GM12878 (cell line): ENCODE measurements around the gene P3H2. TPM values are rescaled to one million over a fixed set of nuclear protein-coding genes. Genes with fewer than 3 reads are reported as not detected.

Experiments
- ATAC-seq: fragments of 200-7000 bp; cut with Tn5 transposase; 3 replicates; pipeline ENCODE4 v1.9.1; 2020; ENCODE audit warnings: mild to moderate bottlenecking, moderate library complexity
- BruUV-seq: library from RNA; stranded (reverse); fragments of 400-500 nt; replicated peaks from 2 replicates; lab custom pipeline; 2021; lab: Mats Ljungman, UMichigan
- CTCF ChIA-PET: fragments of 300-600 bp; sonication (Branson Sonifier 250); formaldehyde crosslinking; extraction: SDS; loops from one replicate; lab custom pipeline; 2021; ENCODE audit warnings: inconsistent platforms; lab: Yijun Ruan, JAX
- POLR2A ChIA-PET: fragments of 350-600 bp; formaldehyde crosslinking; extraction: SDS; loops from one replicate; lab custom pipeline; 2021; ENCODE audit warnings: inconsistent platforms; lab: Charles Lee
- RAD21 ChIA-PET: fragments of 300-600 bp; sonication (Branson Sonifier 250); formaldehyde crosslinking; loops from one replicate; lab custom pipeline; 2023; ENCODE audit warnings: antibody characterized with exemption; ENCODE audit not compliant: unreplicated experiment; lab: Charles Lee
- SMC1A ChIA-PET: fragments of 300-600 bp; sonication (Branson Sonifier 250); formaldehyde crosslinking; loops from one replicate; lab custom pipeline; 2023; ENCODE audit not compliant: unreplicated experiment, uncharacterized antibody; lab: Charles Lee
- DNase-seq: peaks from one replicate; pipeline ENCODE4 v3.0.0-alpha.2; 2011; ENCODE audit warnings: low read depth, low spot score
- FAIRE-seq: peaks from 3 replicates; lab custom pipeline; 2011; peaks lifted over from hg19 to GRCh38; lab: Jason Lieb, UNC
- H2AFZ ChIP-seq: 2 replicates; pipeline ENCODE4 v1.6.0; 2011; ENCODE audit warnings: low read depth, low read length, control low read depth; ENCODE audit not compliant: control insufficient read depth
- H3K27ac ChIP-seq: 2 replicates; pipeline ENCODE4 v1.5.1; 2011; ENCODE audit warnings: control low read depth; ENCODE audit not compliant: control insufficient read depth, insufficient read depth
- H3K27me3 ChIP-seq, 2 experiments: replicated peaks in 1 of 2; 2 replicates each; pipeline versions ENCODE4 v1.6.0 to v1.6.1; 2011; ENCODE audit warnings: low read length in 1 of 2; ENCODE audit not compliant: control insufficient read depth in 2 of 2, insufficient read depth in 2 of 2
- H3K36me3 ChIP-seq, 2 experiments: 2 replicates each; pipeline ENCODE4 v1.5.1; 2011; ENCODE audit warnings: low read length in 1 of 2; ENCODE audit not compliant: control insufficient read depth in 2 of 2, insufficient read depth in 2 of 2
- H3K4me1 ChIP-seq: 2 replicates; pipeline ENCODE4 v1.6.1; 2011; ENCODE audit warnings: mild to moderate bottlenecking, low read length, moderate library complexity, mixed read lengths; ENCODE audit not compliant: control insufficient read depth, insufficient read depth
- H3K4me2 ChIP-seq: 2 replicates; pipeline ENCODE4 v1.6.0; 2011; ENCODE audit warnings: control low read depth; ENCODE audit not compliant: control insufficient read depth, insufficient read depth
- H3K4me3 ChIP-seq: fragments of 200-600 bp; sonication (generic); 2 replicates; pipeline ENCODE4 v1.5.1; 2016
- H3K79me2 ChIP-seq: 2 replicates; pipeline ENCODE4 v1.6.0; 2011; ENCODE audit warnings: low read length; ENCODE audit not compliant: control insufficient read depth, insufficient read depth
- H3K9ac ChIP-seq: 2 replicates; pipeline ENCODE4 v1.8.0; 2011; ENCODE audit warnings: low read length, control low read depth, mixed read lengths; ENCODE audit not compliant: control insufficient read depth, insufficient read depth
- H3K9me3 ChIP-seq: replicated peaks from 3 replicates; pipeline ENCODE4 v1.5.1; 2011; ENCODE audit warnings: mild to moderate bottlenecking, low read length; ENCODE audit not compliant: control insufficient read depth, insufficient read depth
- H4K20me1 ChIP-seq: 2 replicates; pipeline ENCODE4 v1.6.0; 2011; ENCODE audit not compliant: control insufficient read depth, insufficient read depth
- BHLHE40 ChIP-seq, 2 experiments: fragments of 450-650 bp in 1 of 2; IDR thresholded peaks; 2 replicates each; pipeline ENCODE4 v1.6.1; 2011 to 2017; ENCODE audit warnings: low read depth in 2 of 2, borderline replicate concordance in 1 of 2, improper control_type of control experiment in 1 of 2, low read length in 1 of 2, mild to moderate bottlenecking in 1 of 2
- MTA3 ChIP-seq: IDR thresholded peaks from 2 replicates; pipeline ENCODE4 v1.6.1; 2012; ENCODE audit warnings: low read length, inconsistent platforms, borderline replicate concordance
- RUNX3 ChIP-seq: IDR thresholded peaks from 2 replicates; pipeline ENCODE4 v1.6.1; 2012; ENCODE audit warnings: low read length, inconsistent platforms
- TBL1XR1 ChIP-seq: IDR thresholded peaks from 2 replicates; pipeline ENCODE4 v1.6.1; 2012; ENCODE audit warnings: low read depth, low read length, improper control_type of control experiment
- WGBS: methylation state at CpG from one replicate; pipeline ENCODE4 v1.1.6; 2016; ENCODE audit warnings: low lambda C conversion rate; ENCODE audit not compliant: insufficient replicate concordance, insufficient coverage; ENCODE audit errors: missing lambda C conversion rate; 5-methylcytosine and 5-hydroxymethylcytosine counted together
- in situ Hi-C: fragments of 300-500 bp; cut with MboI; formaldehyde crosslinking; loops from 9 replicates; pipeline ENCODE4 v1.14.3; 2018; ENCODE audit warnings: mixed read lengths
- intact Hi-C: fragments of 100-400 bp; cut with micrococcal nuclease; formaldehyde crosslinking; loops from one replicate; pipeline ENCODE4 v1.14.2; 2022; ENCODE audit not compliant: unreplicated experiment
- polyA plus RNA-seq, 11 experiments: library from polyadenylated mRNA; depleted of rRNA in 4 of 11; unstranded in 6 of 11; stranded (reverse) in 5 of 11; fragments of >200 nt; fragmentation: Nextera tagmentation in 4 of 11; fragmentation: Illumina TruSeq in 1 of 11; extraction: Ambion mirVana in 4 of 11; extraction: Trizol in 1 of 11; gene quantifications; 1 replicate in 1 of 11; 2 replicates in 10 of 11; pipeline versions ENCODE4 v1.2.1 to v1.2.3, GENCODE V29; 2011 to 2016; ENCODE audit warnings: inconsistent platforms in 2 of 11, missing spikeins in 2 of 11, low read depth in 1 of 11
- total RNA-seq, 4 experiments: library from RNA; depleted of rRNA in 3 of 4; stranded (reverse); fragments of >200 nt in 3 of 4; fragmentation: Illumina TruSeq in 1 of 4; extraction: Trizol in 1 of 4; gene quantifications; 2 replicates each; pipeline versions ENCODE4 v1.2.1 to v1.2.3, GENCODE V29; 2013 to 2021

Gene P3H2
- total and polyA plus RNA-seq, 10 of the 15 experiments (the other 5 are each of a cell fraction or from before 2014, with no cell fraction given) = 27.0 to 97.6 (median 83.2) TPM

- H3K27ac ChIP-seq = no peak overlapping the region; the same call in 1 of the 2 replicates
- POLR2A ChIA-PET = interaction anchor here (0.5 to 1.2 kb wide), 3 partner anchors 16 to 152 kb away, joined by 3 read pairs; no protein-coding TSS in a partner anchor
- intact Hi-C loops = no loop called here
- H3K4me2 ChIP-seq = peak overlapping the region; percentile 60
- ATAC-seq (peak; percentile 72), DNase-seq (no peak), FAIRE-seq (peak; percentile 54)
- peak overlapping the region; percentile 59 for H2AFZ ChIP-seq
- 93% methylated on average over 4 of the region's 4 CpGs for WGBS
- RAD21 ChIA-PET = interaction anchor here (2.1 kb wide), 1 partner anchor 49 kb away, joined by 9 read pairs; the partner anchor contains the start of gene P3H2
- no TSS peak for BruUV-seq
- H3K27me3 ChIP-seq = no peaks in the 10 kb centered on the region
- SMC1A ChIA-PET = interaction anchor here (0.6 to 3.7 kb wide), 15 partner anchors 9 to 382 kb away, joined by 3 to 23 read pairs (median 3); no protein-coding TSS in a partner anchor
- H3K9ac ChIP-seq = no peak overlapping the region
- TF ChIP-seq TBL1XR1 (no peak), BHLHE40 (IDR thresholded peaks at IDR 0.05; ENCODE audit: borderline replicate concordance in 1 of 2, low read depth in 2 of 2, low read length in 1 of 2) (peak in 1 of 2 experiments; percentile 46; a peak in 1 of 4 replicates)
- no peaks in the 10 kb centered on the region for H3K9me3 ChIP-seq
- no peak overlapping the region for H3K4me3 ChIP-seq
- H4K20me1 ChIP-seq = no peaks in the 10 kb centered on the region
- H3K36me3 ChIP-seq = no peaks in the 10 kb centered on the region
- peaks cover 4% of the 10 kb centered on the region; the same call in 1 of the 2 replicates for H3K4me1 ChIP-seq
- H3K79me2 ChIP-seq = no peaks in the 10 kb centered on the region
- CTCF ChIA-PET = interaction anchor here (0.7 to 1.6 kb wide), 7 partner anchors 10 to 208 kb away, joined by 3 to 6 read pairs (median 3); partner anchors contain the start of gene P3H2
- in situ Hi-C loops = no loop called here
These were observed 48.5 kb upstream of the P3H2 start for GRCh38 chr3:190169243-190169642.

DNA sequence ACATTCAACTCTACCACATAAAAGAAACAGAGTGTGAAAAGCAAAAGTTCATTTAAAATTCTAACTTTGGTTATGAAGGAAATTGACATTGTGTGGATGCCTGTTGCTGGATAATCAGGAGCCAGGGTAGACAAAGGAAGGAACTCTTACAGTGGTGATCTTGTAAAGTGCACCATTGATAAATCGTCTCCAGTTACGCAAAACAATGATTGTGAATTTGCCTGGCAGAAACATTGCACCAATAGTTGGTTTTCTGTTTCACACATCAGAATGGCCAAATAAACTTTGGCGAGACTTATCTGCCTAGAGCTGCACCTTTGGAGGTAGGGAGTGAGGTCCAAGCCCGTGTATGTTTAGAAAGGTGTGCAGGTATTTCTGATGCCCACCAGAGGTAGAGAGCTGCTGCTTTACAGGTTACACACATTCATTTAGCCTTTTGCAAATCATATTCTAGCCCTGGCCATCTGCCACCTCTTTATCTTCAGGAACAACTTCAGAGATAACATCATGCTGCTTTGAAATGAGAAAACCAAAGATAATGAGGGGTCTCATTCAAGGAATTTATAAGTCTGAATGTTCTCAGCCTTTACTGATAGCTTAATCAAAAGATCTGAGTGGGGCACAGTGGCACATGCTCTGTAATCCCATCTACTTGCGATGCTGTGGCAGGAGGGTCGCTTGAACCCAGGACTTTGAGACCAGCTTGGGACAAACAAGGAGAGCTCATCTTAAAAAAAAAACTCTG, 47.4 kb upstream of the P3H2 start:
- ChIA-PET CTCF (interaction anchor here (0.6 to 1.6 kb wide), 8 partner anchors 11 to 346 kb away, joined by 3 to 6 read pairs (median 4); partner anchors contain the start of gene IL1RAP), POLR2A (interaction anchor here (0.6 to 1.4 kb wide), 4 partner anchors 11 to 112 kb away, joined by 3 to 4 read pairs (median 3); no protein-coding TSS in a partner anchor), RAD21 (interaction anchor here (0.8 to 2.1 kb wide), 2 partner anchors 8 to 48 kb away, joined by 3 to 9 read pairs; partner anchors contain the start of gene P3H2), SMC1A (interaction anchor here (0.7 to 3.7 kb wide), 17 partner anchors 8 to 383 kb away, joined by 3 to 23 read pairs (median 4); no protein-coding TSS in a partner anchor)
- TF ChIP-seq RUNX3 (peak; percentile 8; the same call in 1 of the 2 replicates), MTA3 (no peak)
- no peak overlapping the region for H3K27ac ChIP-seq
- in situ Hi-C loops = no loop called here
- no peaks in the 10 kb centered on the region for H4K20me1 ChIP-seq
- FAIRE-seq = no peak
- H3K36me3 ChIP-seq = no peaks in the 10 kb centered on the region
- no peak for ATAC-seq
- no peak overlapping the region for H3K4me2 ChIP-seq
- no peak overlapping the region for H2AFZ ChIP-seq
- BruUV-seq = no TSS peak
- intact Hi-C loops = no loop called here
- no peak overlapping the region for H3K4me3 ChIP-seq
- H3K79me2 ChIP-seq = no peaks in the 10 kb centered on the region
- H3K9ac ChIP-seq = no peak overlapping the region
- WGBS = 73% methylated on average over 6 of the region's 6 CpGs
- peaks cover 4% of the 10 kb centered on the region; the same call in 1 of the 2 replicates for H3K4me1 ChIP-seq
- DNase-seq = no peak
- no peaks in the 10 kb centered on the region for H3K9me3 ChIP-seq
- H3K27me3 ChIP-seq = no peaks in the 10 kb centered on the region
